Measurements from ENCODE around the gene LYST.
"Not testable (repeated sequence)": the region's sequence is repeated elsewhere in the genome, so short reads cannot be mapped to it uniquely, and the experiment has no call there.

The LYST gene

DNA sequence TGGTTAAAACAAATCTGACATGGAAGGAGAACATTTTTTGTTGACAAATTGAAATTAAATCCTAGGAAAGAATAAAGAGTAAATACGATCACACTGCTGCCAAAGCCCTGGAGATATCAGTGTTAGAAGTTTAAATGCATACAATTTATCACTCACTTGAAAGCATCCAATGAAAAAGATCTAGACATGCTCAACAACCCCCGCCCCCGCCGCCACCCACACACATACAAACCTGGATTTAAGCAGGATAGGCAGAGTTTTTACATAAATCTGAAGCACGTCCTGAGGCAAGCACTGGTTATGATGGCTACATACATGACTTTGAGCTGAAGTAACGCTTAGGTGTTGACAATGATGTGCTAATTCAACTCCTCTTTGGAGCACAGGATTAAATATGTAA is 58.5 kb downstream of the LYST start:
- DNase-seq (ENCODE audit: low read depth in 2 of 2), result no peak
- TF ChIP-seq, protein P1, sequence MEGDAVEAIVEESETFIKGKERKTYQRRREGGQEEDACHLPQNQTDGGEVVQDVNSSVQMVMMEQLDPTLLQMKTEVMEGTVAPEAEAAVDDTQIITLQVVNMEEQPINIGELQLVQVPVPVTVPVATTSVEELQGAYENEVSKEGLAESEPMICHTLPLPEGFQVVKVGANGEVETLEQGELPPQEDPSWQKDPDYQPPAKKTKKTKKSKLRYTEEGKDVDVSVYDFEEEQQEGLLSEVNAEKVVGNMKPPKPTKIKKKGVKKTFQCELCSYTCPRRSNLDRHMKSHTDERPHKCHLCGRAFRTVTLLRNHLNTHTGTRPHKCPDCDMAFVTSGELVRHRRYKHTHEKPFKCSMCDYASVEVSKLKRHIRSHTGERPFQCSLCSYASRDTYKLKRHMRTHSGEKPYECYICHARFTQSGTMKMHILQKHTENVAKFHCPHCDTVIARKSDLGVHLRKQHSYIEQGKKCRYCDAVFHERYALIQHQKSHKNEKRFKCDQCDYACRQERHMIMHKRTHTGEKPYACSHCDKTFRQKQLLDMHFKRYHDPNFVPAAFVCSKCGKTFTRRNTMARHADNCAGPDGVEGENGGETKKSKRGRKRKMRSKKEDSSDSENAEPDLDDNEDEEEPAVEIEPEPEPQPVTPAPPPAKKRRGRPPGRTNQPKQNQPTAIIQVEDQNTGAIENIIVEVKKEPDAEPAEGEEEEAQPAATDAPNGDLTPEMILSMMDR (IDR thresholded peaks at IDR 0.05; ENCODE audit: low read depth, low read length), result no peak
- H3K4me3 ChIP-seq (replicated peaks in 1 of 2; ENCODE audit: low read depth in 2 of 2, low read length in 2 of 2), result no peak overlapping the region

DNA sequence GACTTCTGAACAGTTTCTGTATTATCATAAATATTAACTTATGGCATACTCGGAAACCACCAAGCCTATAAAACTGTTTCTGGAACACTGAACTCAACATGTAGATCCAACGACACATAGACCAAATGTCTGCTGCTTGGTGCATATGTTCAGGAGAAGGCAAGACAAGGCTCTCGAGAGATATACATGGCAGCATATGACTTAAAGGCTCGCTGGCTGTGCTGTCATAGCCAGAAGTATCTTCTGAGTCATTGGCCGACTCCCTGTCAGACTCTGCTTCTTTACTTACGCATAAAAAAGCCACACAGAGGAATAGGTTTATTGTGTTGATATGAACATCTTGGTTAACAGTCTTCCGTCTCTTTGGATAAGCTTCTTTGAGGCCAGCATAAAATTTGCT is 60.6 kb downstream of the LYST start:
- DNase-seq (ENCODE audit: low read depth in 2 of 2), result no peak
- TF ChIP-seq, protein P1 (IDR thresholded peaks at IDR 0.05; ENCODE audit: low read depth, low read length), result no peak

DNA sequence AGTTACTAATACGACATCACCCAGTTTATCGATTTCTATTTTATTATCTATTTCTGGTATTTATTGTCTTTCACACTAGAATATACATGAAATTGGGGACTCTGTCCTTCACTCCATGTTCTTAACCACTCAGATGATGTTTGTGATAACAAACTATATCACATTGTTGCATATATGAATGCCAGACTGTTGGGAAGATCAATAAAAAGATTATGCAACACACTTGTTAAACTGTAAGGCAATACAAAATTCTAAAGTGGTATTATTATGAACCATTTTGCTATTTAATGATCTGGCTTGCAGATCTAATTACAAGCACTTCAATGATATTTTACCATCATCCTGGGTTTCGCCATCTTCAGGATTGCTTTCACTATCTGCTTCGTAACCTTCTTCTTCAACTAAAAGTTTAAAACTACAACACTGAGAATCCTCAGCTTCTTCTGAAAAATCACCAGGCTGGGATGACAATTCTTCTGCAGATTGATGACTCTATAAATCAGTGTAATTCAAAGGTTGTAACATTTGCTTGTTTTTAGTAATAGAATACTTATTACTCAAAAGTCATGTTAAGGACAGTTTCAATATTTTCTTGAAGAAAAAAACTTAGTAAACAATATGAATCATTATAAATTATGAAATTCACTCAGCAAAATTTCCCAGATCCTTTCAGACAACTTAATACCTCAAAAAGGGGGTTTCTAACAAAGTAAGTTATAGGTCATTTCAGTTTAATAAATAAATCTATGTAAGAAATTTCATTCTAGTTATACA is 63.9 kb downstream of the LYST start:
- no peak overlapping the region for H3K4me3 ChIP-seq (replicated peaks in 1 of 2; ENCODE audit: low read depth in 2 of 2, low read length in 2 of 2)
- TF ChIP-seq, protein P1 (IDR thresholded peaks at IDR 0.05; ENCODE audit: low read depth, low read length), result no peak
- no peak for DNase-seq (ENCODE audit: low read depth in 2 of 2)

More for the DNA sequence above, 60.6 kb downstream of the LYST start:
- H3K4me3 ChIP-seq (replicated peaks in 1 of 2; ENCODE audit: low read depth in 2 of 2, low read length in 2 of 2), result no peak overlapping the region

DNA sequence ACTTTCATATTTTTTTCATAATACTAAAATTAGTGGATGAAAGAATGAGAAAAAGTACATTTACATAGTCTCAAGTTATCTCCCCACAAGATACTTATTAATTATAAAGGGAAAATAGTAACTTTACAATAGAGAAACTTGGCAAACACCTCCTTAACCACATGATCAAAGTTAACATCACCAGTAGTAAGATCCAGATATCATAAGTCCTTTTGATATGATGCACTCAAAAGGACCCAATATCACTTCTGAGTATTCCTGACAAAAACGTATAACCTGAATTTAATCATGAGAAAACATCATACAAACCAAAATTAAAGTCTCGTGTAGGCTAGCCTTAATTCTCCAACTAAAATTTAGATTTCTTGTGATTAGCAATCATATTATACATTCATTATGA is 67.4 kb downstream of the LYST start:
- H3K4me3 ChIP-seq (replicated peaks in 1 of 2; ENCODE audit: low read depth in 2 of 2, low read length in 2 of 2), result no peak overlapping the region
- DNase-seq (ENCODE audit: low read depth in 2 of 2), result no peak
- TF ChIP-seq, protein P1 (IDR thresholded peaks at IDR 0.05; ENCODE audit: low read depth, low read length), result no peak

DNA sequence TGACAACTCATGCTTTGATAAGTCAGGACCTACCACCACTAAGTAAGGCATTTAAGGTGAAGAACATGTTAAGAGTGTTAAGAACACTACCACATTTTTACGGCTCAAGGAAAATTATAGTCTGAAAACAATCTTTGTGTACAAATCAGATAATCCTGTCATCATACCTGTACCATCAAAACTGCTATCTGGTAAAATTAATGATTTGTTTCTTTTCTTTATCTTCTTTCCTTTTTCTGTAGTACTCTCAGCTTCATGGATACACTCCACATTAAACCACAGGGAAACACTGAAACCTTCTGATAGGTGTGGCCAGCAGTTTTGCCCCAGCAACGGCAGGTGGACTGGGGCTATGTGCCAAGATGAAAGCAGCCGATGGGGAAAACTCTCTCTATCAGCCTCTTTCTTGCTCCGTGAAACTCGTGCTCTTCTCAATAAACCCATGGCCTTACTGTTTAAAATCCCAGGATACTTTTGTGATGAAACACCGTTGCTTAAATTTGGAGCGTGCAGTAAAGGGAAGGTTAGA is 75.1 kb downstream of the LYST start:
- DNase-seq (ENCODE audit: low read depth in 2 of 2), result no peak
- TF ChIP-seq, protein P1 (IDR thresholded peaks at IDR 0.05; ENCODE audit: low read depth, low read length), result no peak
- H3K4me3 ChIP-seq (replicated peaks in 1 of 2; ENCODE audit: low read depth in 2 of 2, low read length in 2 of 2), result no peak overlapping the region

DNA sequence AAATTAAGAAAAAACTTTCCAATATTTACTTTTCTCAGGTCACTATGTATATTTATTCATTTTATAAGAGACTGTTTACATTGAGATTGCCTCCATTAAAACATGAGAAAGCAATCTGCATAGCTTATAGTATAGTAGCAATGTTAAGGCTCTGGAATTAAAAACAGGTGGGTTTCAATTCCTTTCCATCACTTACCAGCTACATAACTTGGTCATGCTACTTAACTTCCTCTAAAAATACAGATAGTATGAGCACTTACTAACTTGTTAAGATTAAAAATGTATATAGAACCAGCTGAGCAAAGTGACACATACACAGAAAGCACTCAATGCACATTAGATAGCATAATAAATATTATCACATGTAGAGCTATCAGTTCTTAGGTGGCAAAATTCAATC is 76.6 kb downstream of the LYST start:
- DNase-seq (ENCODE audit: low read depth in 2 of 2), result no peak
- no peak overlapping the region for H3K4me3 ChIP-seq (replicated peaks in 1 of 2; ENCODE audit: low read depth in 2 of 2, low read length in 2 of 2)
- TF ChIP-seq, protein P1 (IDR thresholded peaks at IDR 0.05; ENCODE audit: low read depth, low read length), result no peak

DNA sequence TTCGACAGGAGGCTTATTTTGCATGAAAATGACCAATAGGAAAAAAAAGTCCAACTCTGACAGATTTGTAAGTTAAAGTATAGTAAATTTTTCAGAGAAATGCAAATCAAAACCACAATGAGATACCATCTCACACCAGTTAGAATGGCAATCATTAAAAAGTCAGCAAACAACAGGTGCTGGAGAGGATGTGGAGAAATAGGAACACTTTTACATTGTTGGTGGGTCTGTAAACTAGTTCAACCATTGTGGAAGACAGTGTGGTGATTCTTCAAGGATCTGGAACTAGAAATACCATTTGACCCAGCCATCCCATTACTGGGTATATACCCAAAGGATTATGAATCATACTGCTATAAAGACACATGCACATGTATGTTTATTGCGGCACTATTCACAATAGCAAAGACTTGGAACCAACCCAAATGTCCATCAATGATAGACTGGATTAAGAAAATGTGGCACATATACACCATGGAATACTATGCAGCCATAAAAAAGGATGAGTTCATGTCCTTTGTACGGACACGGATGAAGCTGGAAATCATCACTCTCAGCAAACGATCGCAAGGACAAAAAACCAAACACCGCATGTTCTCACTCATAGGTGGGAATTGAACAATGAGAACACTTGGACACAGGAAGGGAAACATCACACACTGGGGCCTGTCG is 80.3 kb downstream of the LYST start:
- not testable (repeated sequence) for DNase-seq (ENCODE audit: low read depth in 2 of 2); H3K4me3 ChIP-seq (replicated peaks in 1 of 2; ENCODE audit: low read depth in 2 of 2, low read length in 2 of 2)
